Skeletal muscle satellite cell (primary cell): Measurements from ENCODE around the gene FAM151B.
"Not testable (repeated sequence)": the region's sequence is repeated elsewhere in the genome, so short reads cannot be mapped to it uniquely, and the experiment has no call there.

Experiments used
- H3K27me3 ChIP-seq: 2 replicates; pipeline ENCODE4 v1.7.0; 2013; ENCODE audit warnings: low read length; ENCODE audit not compliant: control insufficient read depth, insufficient read depth
- H3K36me3 ChIP-seq: 2 replicates; pipeline ENCODE4 v1.7.0; 2013; ENCODE audit warnings: mild to moderate bottlenecking, control low read depth, low read length; ENCODE audit not compliant: insufficient read depth
- H3K4me1 ChIP-seq: 2 replicates; pipeline ENCODE4 v1.7.0; 2013; ENCODE audit warnings: low read length; ENCODE audit not compliant: control insufficient read depth, insufficient read depth
- H3K4me2 ChIP-seq: 2 replicates; pipeline ENCODE4 v1.7.0; 2013; ENCODE audit warnings: mild to moderate bottlenecking, low read length
- H3K4me3 ChIP-seq: 2 replicates; pipeline ENCODE4 v1.7.0; 2013; ENCODE audit warnings: low read length
- H3K9ac ChIP-seq: 2 replicates; pipeline ENCODE4 v1.7.0; 2013; ENCODE audit warnings: mild to moderate bottlenecking, low read depth, low read length, moderate library complexity
- H3K9me3 ChIP-seq: replicated peaks from 2 replicates; pipeline ENCODE4 v1.7.0; 2013; ENCODE audit warnings: mild to moderate bottlenecking, control low read depth, low read length

Gene FAM151B

DNA sequence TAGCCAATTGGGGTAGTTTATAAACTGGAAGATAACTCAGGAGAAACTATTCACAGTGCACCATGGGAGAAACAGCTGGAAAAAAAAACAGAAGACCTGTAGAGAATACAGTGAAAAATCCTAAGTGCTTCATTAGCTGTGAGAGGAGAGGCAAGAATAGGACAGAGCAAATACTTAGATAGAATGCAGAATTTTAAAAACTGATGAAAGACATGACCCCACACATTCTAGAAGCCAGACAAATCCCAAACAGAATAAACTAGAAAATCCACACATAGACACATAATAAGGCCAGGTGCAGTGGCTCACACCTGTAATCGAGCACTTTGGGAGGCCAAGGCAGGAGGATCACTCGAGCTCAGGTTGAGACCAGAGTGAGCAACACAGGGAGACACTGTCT lies 7.5 kb upstream of the FAM151B start:
- Histone ChIP-seq H3K36me3 (peaks cover 18% of the 10 kb centered on the region), H3K9ac (no peak overlapping the region), H3K9me3 (no peaks in the 10 kb centered on the region), H3K4me2 (no peak overlapping the region), H3K4me1 (no peaks in the 10 kb centered on the region), H3K4me3 (no peak overlapping the region), H3K27me3 (no peaks in the 10 kb centered on the region)

DNA sequence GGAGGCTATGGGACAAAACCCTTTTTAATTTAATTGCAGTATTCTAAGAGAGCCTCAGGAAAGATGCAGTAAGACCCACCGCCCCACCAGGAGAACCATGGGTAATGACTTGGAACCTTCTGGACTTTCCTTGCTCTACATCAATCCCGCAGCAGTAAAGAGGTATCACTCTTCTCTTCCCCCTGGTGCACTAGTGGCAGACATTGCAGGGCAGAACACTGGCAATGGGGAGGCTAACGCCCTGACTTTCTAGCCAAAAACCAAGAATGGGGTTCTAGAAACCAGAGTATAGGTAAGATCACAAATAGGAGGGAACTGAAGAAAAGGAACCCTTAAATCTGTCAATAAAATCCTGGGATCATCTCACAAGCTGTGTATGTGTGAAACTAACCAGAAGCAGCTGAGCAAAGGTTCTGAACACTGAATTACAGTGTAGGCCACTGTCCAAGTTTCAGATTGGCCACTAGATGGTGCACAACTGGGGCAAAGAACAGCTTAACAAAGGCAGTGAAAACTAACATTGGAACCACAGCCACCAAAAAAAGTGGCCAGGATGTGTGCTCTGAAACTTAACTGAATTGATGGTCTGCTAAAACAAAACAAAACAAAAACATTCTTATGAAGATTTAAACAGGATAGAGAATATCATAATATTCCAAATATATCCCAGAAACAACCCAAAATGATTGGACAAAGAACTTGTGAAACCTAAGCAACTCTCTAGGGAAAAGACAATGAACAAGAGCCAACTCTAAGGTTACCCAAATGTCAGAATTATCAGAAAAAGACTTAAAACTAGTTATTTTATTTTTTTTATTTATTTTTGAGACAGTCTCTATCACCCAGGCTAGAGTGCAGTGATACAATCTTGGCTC lies 6.6 kb upstream of the FAM151B start:
- Histone ChIP-seq H3K9me3 (no peaks in the 10 kb centered on the region), H3K36me3 (peaks cover 15% of the 10 kb centered on the region), H3K4me2 (no peak overlapping the region), H3K4me3 (no peak overlapping the region), H3K9ac (no peak overlapping the region), H3K4me1 (no peaks in the 10 kb centered on the region), H3K27me3 (no peaks in the 10 kb centered on the region)

DNA sequence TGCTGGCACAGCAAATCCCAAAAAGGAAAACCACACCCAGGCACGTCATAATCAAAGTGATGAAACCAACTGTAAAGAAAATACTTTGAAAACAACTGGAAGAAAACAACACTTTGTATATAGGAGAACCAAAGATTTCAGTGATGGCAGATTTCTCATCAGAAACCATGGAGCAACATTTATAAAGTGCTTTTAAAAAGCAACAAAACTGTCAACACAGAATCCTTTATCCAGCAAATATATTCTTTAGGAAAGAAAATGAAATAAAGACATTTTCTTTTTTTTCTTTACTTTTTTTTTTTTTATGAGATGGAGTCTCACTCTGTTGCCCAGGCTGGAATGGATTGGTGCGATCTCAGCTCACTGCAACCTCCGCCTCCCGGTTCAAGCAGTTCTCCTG lies 5.3 kb upstream of the FAM151B start:
- H3K4me2 ChIP-seq, result no peak overlapping the region
- H3K27me3 ChIP-seq, result no peaks in the 10 kb centered on the region
- H3K4me1 ChIP-seq, result no peaks in the 10 kb centered on the region
- no peak overlapping the region for H3K9ac ChIP-seq
- H3K9me3 ChIP-seq, result no peaks in the 10 kb centered on the region
- H3K4me3 ChIP-seq, result no peak overlapping the region
- H3K36me3 ChIP-seq, result peaks cover 12% of the 10 kb centered on the region

DNA sequence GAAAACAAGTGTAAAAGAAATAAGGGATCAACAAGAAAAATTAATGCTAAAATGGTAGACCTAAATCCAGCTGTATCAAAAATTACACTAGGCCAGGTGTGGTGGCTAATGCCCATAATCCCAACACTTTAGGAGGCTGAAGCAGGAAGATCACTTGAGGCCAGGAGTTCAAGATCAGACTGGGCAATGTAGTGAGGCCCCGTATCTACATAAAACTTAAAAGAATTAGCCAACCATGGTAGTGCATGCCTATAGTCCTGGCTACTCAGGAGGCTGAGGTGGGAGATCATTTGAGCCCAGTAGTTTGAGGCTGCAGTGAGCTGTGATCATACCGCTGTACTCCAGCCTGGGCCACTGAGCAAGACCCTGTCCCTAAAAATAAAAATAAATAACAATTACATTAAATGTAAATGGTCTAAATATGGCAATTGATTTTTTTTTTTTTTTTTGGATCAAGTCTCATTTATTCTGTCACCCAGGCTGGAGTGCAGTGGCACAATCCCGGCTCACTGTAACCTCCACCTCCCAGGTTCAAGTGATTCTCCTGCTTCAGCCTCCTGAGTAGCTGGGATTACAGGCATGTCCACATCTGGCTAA lies 4.2 kb upstream of the FAM151B start:
- Histone ChIP-seq H3K36me3 (peaks cover 10% of the 10 kb centered on the region), H3K4me3 (no peak overlapping the region), H3K9ac (no peak overlapping the region), H3K27me3 (no peaks in the 10 kb centered on the region), H3K4me2 (no peak overlapping the region), H3K4me1 (peaks cover 3% of the 10 kb centered on the region), H3K9me3 (no peaks in the 10 kb centered on the region)

DNA sequence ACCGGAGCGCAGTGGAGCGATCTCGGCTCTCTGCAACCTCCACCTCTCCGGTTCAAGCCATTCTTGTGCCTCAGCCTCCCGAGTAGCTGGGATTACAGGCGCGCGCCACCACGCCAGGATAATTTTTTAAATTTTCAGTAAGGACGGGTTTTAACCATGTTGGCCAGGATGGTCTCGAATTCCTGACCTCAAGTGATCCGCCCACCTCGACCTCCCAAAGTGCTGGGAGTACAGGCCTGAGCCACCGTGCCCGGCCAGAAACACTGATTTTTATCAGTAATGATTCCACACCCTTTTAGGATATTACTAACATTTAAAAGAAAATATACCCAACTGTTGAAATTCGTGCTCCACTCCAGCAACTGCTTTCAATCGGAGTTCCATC lies 464 bp upstream of the FAM151B start:
- Histone ChIP-seq H3K9me3 (no peaks in the 10 kb centered on the region), H3K4me2 (peak overlapping the region; percentile 98), H3K4me3 (peak overlapping the region; percentile 86), H3K36me3 (peaks cover 8% of the 10 kb centered on the region), H3K9ac (peak overlapping the region; percentile 83), H3K27me3 (no peaks in the 10 kb centered on the region), H3K4me1 (peaks cover 3% of the 10 kb centered on the region)

DNA sequence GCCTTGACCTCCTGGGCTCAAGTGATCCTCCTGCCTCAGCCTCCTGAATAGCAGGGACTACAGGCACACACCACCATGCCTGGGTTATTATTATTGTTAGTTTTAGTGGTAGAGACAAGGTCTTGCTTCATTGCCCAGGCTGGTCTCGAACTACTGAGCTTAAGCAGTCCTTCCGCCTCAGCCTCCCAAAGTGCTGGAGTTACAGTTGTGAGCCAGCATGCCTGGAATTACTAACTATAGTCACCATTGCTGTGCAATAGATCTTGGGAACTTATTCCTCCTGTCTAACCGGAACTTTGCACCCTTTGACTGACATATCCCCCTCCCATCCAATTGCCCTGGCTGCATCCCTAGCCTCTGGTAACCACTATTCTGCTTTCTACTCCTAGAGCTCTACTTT lies 3.4 kb downstream of the FAM151B start:
- Histone ChIP-seq H3K4me3 (no peak overlapping the region), H3K9me3 (no peaks in the 10 kb centered on the region), H3K4me1 (peaks cover 3% of the 10 kb centered on the region)

DNA sequence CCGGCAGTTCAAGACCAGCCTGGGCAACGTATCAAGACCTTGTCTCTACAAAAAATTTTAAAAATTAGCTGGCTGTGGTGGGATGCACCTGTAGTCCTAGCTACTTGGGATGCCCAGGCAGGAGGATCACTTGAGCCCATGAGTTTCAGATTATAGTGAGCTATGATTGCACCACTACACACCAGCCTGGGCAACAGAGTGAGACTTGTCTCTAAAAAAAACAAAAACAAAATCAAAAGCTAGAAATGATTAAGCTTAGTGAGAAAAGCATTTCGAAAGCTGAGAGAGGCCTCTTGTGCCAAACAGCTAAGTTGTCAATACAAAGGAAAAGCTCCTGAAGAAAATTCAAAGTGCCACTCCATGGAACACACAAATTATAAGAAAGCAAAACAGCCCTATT lies 4.8 kb downstream of the FAM151B start:
- Histone ChIP-seq H3K27me3 (no peaks in the 10 kb centered on the region), H3K4me3 (no peak overlapping the region), H3K4me1 (peaks cover 3% of the 10 kb centered on the region), H3K4me2 (no peak overlapping the region), H3K9ac (no peak overlapping the region), H3K36me3 (no peaks in the 10 kb centered on the region), H3K9me3 (no peaks in the 10 kb centered on the region)

More for the DNA sequence above, 3.4 kb downstream of the FAM151B start:
- Histone ChIP-seq H3K36me3 (no peaks in the 10 kb centered on the region), H3K9ac (no peak overlapping the region), H3K4me2 (no peak overlapping the region), H3K27me3 (no peaks in the 10 kb centered on the region)

DNA sequence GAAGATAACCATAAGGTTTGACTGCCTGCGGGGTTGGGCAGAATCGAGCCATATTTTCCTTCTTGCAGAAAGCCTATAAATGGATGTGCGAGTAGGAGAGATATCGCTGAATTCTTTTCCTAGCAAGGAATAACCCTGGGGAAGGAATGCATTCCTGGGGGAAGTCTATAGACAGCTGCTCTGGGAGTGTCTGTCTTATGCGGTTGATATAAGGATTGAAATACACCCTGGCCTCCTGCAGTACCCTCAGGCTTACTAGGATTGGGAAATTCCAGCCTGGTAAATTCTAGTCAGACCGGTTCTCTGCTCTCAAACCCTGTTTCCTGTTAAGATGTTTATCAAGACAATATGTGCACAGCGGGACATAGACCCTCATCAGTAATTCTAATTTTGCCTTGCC lies 5.5 kb downstream of the FAM151B start:
- not testable (repeated sequence) for H3K4me2 ChIP-seq, H3K36me3 ChIP-seq, H3K4me1 ChIP-seq, H3K4me3 ChIP-seq, H3K27me3 ChIP-seq, H3K9me3 ChIP-seq, H3K9ac ChIP-seq

DNA sequence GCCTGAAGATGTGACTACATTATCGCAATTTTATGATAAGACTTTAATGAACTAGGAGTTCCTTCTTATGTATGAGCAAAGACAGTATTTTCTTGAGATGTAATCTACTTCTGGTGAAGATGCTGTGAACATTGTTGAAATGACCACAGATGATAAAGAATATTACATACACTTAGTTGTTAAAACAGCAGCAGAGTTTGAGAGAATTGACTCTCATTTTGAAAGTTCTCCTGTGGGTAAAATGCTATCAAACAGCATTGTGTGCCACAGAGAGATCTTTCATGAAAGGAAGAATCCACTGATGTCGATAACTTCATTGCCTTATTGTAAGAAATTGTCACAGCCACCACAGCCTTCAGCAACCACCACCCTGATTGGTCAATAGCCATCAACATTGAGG lies 8.0 kb downstream of the FAM151B start:
- Histone ChIP-seq H3K4me3 (no peak overlapping the region), H3K9ac (no peak overlapping the region), H3K4me1 (no peaks in the 10 kb centered on the region), H3K4me2 (no peak overlapping the region), H3K27me3 (no peaks in the 10 kb centered on the region), H3K36me3 (no peaks in the 10 kb centered on the region), H3K9me3 (no peaks in the 10 kb centered on the region)

DNA sequence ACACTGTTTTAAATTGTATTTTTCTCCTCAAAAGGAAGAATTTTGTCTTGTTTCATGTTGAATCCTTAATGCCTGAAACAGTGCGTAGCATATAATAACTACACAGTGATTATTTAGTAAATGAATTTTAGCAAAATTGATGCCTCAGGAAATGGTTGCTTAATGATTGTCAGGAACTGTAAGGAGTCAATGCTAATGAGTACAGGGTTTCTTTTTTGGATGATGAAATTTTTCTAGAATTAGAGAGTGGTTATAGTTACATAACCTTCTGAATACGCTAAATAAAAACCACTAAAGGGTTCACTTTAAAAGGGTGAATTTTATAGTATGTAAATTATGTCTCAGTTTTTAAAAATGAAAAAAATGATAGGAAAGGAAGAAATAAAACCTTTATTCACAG lies 14.9 kb downstream of the FAM151B start:
- no peak overlapping the region for H3K4me3 ChIP-seq
- H3K9ac ChIP-seq, result no peak overlapping the region
- no peaks in the 10 kb centered on the region for H3K27me3 ChIP-seq
- H3K9me3 ChIP-seq, result no peaks in the 10 kb centered on the region
- H3K36me3 ChIP-seq, result no peaks in the 10 kb centered on the region
- no peaks in the 10 kb centered on the region for H3K4me1 ChIP-seq
- no peak overlapping the region for H3K4me2 ChIP-seq

DNA sequence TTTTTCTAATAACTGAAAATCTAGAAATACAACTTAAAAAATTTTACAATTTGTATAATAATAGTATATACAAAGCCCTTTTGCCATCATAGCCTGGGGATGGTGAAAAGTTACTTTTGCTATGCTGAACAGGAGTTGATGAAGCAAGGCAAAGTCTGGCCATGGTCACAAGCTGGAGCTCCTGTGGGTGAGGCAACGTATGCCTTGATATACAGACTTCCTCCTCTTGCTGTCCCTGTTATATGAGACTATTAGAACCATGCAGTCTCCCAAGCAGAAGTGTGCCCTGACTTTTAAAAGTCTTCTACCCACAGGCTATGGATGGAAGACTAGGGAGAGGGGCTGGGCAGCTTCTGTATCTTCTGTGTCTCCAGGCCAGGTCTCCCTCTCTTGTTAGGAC lies 15.7 kb downstream of the FAM151B start:
- no peak overlapping the region for H3K9ac ChIP-seq
- no peak overlapping the region for H3K4me3 ChIP-seq
- H3K4me2 ChIP-seq, result no peak overlapping the region
- H3K36me3 ChIP-seq, result no peaks in the 10 kb centered on the region
- H3K27me3 ChIP-seq, result no peaks in the 10 kb centered on the region
- no peaks in the 10 kb centered on the region for H3K9me3 ChIP-seq
- no peaks in the 10 kb centered on the region for H3K4me1 ChIP-seq

DNA sequence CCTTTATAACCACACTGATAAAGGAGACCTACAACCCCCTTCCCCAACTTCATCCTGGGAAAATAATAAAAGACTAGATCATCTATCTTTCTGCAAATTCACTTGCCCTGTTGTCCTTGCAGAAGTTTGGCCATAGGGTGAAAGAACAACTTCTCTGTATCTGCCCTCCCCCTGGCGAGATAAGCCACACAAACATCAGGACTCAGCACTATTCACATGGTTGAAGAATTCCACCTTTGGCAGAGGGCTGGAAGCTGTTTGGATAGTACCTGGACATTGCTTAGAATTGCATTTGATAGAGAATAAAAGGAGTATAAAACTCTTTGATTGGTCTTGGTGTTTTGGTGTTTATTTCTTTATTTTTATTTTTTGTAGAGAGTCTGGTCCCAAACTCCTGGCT lies 16.9 kb downstream of the FAM151B start:
- H3K4me2 ChIP-seq, result no peak overlapping the region
- H3K4me1 ChIP-seq, result no peaks in the 10 kb centered on the region
- no peak overlapping the region for H3K4me3 ChIP-seq
- no peaks in the 10 kb centered on the region for H3K27me3 ChIP-seq
- no peaks in the 10 kb centered on the region for H3K36me3 ChIP-seq
- no peaks in the 10 kb centered on the region for H3K9me3 ChIP-seq
- H3K9ac ChIP-seq, result no peak overlapping the region
